GM12801 (cell line): ENCODE data around the gene KCNJ6.

Source experiments
- CTCF ChIP-seq: IDR thresholded peaks from one replicate; pipeline ENCODE4 v1.5.1; 2011; ENCODE audit warnings: control low read depth; ENCODE audit not compliant: insufficient read length; ENCODE audit errors: extremely low read depth

Gene KCNJ6, protein sequence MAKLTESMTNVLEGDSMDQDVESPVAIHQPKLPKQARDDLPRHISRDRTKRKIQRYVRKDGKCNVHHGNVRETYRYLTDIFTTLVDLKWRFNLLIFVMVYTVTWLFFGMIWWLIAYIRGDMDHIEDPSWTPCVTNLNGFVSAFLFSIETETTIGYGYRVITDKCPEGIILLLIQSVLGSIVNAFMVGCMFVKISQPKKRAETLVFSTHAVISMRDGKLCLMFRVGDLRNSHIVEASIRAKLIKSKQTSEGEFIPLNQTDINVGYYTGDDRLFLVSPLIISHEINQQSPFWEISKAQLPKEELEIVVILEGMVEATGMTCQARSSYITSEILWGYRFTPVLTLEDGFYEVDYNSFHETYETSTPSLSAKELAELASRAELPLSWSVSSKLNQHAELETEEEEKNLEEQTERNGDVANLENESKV

GRCh38 chr21:37916310-37917051 is at the start of gene KCNJ6:
KCNJ6 (minus strand) TSS chr21:37916457; CDS start chr21:37840682, 75,775 bp downstream.
- TF ChIP-seq CTCF: no peak

DNA sequence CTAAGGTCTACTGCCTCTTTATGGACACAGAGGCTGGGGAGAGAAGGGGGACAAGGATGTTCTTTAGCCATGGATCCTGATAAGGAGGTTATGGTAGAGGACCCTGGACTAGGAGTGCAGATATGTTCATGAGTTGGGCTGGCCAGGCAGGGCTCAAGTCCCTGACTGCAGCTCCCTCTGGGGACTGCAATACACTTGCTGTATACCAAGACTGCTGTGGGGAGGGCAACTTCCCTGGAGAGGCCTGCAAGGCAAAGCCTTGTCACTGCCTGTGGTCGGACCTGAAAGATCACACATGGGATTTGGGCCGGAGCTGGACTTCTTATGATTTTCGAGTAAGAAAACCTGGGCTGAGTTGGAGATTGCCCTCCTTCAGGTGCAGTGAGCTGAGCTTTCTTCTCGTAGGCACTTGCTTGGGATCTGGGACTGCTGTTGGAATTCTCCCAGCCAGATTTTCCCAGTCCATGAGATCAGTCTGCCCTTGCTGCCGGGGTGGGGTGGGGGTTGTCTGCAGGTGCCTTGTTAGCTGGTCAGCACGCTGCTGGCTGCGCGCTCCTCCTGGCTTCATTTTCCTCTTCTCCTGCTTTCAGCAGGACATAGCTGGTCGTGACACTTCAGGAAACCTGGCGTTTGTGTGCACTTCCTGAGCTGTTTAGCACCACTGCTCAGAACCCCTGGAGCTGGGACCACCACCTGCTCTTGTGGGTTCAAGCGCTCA is 49.0 kb upstream of the KCNJ6 start:
- no peak for TF ChIP-seq CTCF

DNA sequence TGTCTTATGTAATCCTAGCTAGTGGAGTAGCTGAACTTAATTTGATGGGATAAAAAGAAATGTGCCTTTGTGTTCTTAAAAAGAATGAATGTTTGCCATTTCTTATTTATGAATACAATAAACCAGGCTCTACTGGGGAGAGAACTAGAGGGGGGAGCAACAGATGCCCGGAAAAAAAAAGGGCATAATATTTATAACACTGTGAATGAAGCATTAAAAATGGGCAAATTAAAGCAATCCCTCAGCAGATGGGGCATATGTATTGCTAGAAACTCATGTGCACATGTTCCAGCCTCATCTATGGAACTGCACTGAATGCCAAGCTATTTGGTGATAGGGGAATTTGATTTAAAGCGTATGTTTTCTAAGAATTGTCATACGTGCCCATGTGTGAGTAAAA is 42.3 kb upstream of the KCNJ6 start:
- TF ChIP-seq CTCF: no peak

DNA sequence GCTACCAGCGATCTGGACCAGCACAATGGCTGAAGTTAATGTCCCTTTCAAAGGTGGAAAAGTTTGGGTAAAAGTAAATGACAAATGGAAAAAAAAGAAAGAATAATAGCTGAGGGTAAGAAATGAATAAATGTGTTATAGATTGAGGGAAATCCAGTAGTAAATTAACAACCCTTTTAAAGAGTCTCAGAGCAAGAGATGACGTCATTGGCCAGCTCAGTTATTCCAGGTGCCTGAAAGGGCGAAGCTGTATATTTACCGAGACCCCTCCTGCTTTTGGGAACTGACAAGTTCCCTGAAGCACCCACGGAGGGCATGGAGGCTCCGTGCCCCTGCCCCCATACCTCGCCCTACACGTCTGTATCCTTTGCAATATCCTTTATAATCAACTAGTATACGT is 40.5 kb upstream of the KCNJ6 start:
- no peak for TF ChIP-seq CTCF

- no peak for TF ChIP-seq CTCF
These were observed 28.8 kb upstream of the KCNJ6 start for GRCh38 chr21:37945036-37945435.

- TF ChIP-seq CTCF: no peak
These were observed 28.2 kb upstream of the KCNJ6 start for GRCh38 chr21:37944496-37944895.

- TF ChIP-seq CTCF: no peak
These were observed 24.4 kb upstream of the KCNJ6 start for GRCh38 chr21:37940691-37941090.
